Nephron progenitor cell (in vitro differentiated cells): ENCODE measurements around the gene MYO9A.
"Not testable (repeated sequence)": the region's sequence is repeated elsewhere in the genome, so short reads cannot be mapped to it uniquely, and the experiment has no call there.

Source experiments
- DNase-seq: peaks from one replicate; pipeline ENCODE4 v3.0.0; 2021
- H3K27ac Mint-ChIP-seq: 2 replicates; pipeline ENCODE4 v1.8.0; 2021; ENCODE audit warnings: mild to moderate bottlenecking, moderate library complexity, mixed read lengths
- H3K27me3 Mint-ChIP-seq: 2 replicates; pipeline ENCODE4 v1.8.0; 2021; ENCODE audit warnings: mild to moderate bottlenecking, low read depth, mixed read lengths; ENCODE audit not compliant: poor library complexity
- H3K36me3 Mint-ChIP-seq: 2 replicates; pipeline ENCODE4 v1.8.0; 2021; ENCODE audit warnings: low read depth, mixed read lengths
- H3K4me1 Mint-ChIP-seq: 2 replicates; pipeline ENCODE4 v1.8.0; 2021; ENCODE audit warnings: mixed read lengths
- H3K4me3 Mint-ChIP-seq: 2 replicates; pipeline ENCODE4 v1.8.0; 2021; ENCODE audit warnings: mild to moderate bottlenecking, moderate library complexity, mixed read lengths
- H3K9me3 Mint-ChIP-seq: 2 replicates; pipeline ENCODE4 v1.8.0; 2021; ENCODE audit warnings: mild to moderate bottlenecking, moderate library complexity, mixed read lengths
- TF ChIP-seq, protein P1 (sequence below): fragments of 200-600 bp; sonication (generic); IDR thresholded peaks from 2 replicates; pipeline ENCODE4 v1.5.0; 2021; ENCODE audit warnings: antibody characterized with exemption

MYO9A gene

DNA sequence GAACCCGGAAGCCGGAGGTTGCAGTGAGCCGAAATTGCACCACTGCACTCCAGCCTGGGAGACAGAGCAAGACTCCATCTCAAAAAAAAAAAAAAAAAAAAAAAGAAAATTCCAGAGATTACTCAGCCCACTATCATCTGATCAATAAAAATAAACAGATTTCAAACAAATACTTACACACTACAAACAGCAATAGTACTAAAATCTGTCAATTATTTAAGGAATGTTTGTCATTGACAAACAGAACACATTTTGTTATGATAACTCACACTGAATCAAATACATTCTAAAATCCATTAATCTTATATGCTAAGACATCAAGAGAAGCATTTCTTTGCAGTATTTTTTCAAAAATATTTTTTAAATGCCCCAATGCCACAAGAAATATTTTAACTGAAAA is 7.6 kb downstream of the MYO9A start:
- peaks cover 3% of the 10 kb centered on the region for H3K27me3 Mint-ChIP-seq
- no peak for DNase-seq
- peaks cover 5% of the 10 kb centered on the region for H3K9me3 Mint-ChIP-seq
- no peaks in the 10 kb centered on the region for H3K36me3 Mint-ChIP-seq
- H3K27ac Mint-ChIP-seq = no peak overlapping the region
- no peak overlapping the region for H3K4me3 Mint-ChIP-seq
- peaks cover 17% of the 10 kb centered on the region for H3K4me1 Mint-ChIP-seq
- TF ChIP-seq, protein P1, sequence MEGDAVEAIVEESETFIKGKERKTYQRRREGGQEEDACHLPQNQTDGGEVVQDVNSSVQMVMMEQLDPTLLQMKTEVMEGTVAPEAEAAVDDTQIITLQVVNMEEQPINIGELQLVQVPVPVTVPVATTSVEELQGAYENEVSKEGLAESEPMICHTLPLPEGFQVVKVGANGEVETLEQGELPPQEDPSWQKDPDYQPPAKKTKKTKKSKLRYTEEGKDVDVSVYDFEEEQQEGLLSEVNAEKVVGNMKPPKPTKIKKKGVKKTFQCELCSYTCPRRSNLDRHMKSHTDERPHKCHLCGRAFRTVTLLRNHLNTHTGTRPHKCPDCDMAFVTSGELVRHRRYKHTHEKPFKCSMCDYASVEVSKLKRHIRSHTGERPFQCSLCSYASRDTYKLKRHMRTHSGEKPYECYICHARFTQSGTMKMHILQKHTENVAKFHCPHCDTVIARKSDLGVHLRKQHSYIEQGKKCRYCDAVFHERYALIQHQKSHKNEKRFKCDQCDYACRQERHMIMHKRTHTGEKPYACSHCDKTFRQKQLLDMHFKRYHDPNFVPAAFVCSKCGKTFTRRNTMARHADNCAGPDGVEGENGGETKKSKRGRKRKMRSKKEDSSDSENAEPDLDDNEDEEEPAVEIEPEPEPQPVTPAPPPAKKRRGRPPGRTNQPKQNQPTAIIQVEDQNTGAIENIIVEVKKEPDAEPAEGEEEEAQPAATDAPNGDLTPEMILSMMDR = no peak

DNA sequence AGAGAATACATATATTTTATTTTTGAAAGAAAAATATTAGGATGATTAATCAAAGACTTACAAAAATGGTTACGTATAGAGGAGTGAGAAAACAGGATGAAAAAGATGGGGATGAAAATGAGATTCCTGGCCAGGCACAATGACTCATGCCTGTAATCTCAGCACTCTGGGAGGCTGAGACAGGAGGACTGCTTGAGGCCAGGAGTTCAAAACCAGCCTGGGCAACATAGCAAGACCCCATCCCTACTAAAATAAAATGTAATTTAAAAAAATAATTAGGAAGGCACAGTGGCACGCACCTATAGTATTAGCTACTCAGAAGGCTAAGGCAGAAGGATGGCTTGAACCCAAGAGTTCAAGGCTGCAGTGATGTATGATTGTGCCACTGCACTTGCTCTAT is 11.9 kb downstream of the MYO9A start:
- Mint-ChIP-seq H3K4me1 (peaks cover 8% of the 10 kb centered on the region), H3K27ac (no peak overlapping the region), H3K36me3 (no peaks in the 10 kb centered on the region), H3K27me3 (peaks cover 3% of the 10 kb centered on the region), H3K9me3 (peaks cover 9% of the 10 kb centered on the region), H3K4me3 (no peak overlapping the region)
- no peak for DNase-seq
- TF ChIP-seq, protein P1 = no peak

DNA sequence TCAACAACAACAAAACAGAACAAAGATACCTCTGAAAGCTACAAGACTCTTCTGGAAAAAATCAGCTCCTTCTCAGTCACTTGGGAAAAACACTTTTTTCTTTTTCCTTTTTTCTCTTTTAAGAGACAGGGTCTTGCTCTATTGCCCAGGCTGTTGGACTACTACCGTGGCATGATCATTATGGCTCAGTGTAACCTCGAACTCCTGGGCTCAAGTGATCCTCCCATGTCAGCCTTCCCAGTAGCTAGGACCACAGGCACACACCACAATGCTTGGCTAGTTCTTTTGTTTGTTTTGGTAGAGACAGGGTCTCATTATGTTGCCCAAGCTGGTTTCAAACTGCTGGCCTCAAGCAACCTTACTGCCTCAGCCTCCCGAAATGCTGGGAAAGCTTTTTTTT is 12.8 kb downstream of the MYO9A start:
- Mint-ChIP-seq H3K9me3 (peaks cover 4% of the 10 kb centered on the region), H3K27me3 (peaks cover 3% of the 10 kb centered on the region), H3K27ac (no peak overlapping the region), H3K36me3 (peaks cover under 1% of the 10 kb centered on the region), H3K4me3 (no peak overlapping the region), H3K4me1 (peaks cover 8% of the 10 kb centered on the region)
- no peak for DNase-seq
- TF ChIP-seq, protein P1 = no peak

DNA sequence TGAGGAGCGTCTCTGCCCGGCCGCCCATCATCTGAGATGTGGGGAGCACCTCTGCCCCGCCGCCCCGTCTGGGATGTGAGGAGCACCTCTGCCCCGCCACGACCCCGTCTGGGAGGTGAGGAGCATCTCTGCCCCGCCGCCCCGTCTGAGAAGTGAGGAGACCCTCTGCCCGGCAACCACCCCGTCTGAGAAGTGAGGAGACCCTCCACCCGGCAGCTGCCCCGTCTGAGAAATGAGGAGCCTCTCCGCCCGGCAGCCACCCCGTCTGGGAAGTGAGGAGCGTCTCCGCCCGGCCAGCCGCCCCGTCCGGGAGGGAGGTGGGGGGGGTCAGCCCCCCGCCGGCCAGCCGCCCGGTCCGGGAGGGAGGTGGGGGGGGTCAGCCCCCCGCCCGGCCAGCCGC is 17.4 kb downstream of the MYO9A start:
- not testable (repeated sequence) for H3K4me1 Mint-ChIP-seq, H3K27me3 Mint-ChIP-seq, H3K4me3 Mint-ChIP-seq, DNase-seq, H3K27ac Mint-ChIP-seq
- Mint-ChIP-seq H3K36me3 (peaks cover 34% of the 10 kb centered on the region), H3K9me3 (peaks cover 37% of the 10 kb centered on the region)

DNA sequence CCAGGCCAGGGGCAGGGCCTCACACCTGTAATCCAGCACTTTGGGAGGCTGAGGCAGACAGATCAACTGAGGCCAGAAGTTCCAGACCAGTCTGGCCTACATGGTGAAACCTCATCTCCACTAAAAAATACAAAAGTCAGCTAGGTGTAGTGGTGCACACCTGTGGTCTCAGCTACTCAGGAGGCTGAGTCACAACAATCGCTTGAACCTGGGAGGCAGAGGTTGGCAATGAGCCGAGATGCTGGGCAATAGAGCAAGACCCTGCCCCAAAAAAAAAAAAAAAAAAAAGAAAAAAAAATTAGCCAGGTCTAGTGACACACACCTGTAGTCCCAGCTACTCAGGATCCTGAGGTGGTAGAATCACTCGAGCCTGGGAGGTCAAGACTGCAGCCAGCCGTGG is 18.8 kb downstream of the MYO9A start:
- H3K4me1 Mint-ChIP-seq = peaks cover 8% of the 10 kb centered on the region
- no peak overlapping the region for H3K4me3 Mint-ChIP-seq
- H3K27me3 Mint-ChIP-seq = peaks cover 3% of the 10 kb centered on the region
- DNase-seq = no peak
- H3K27ac Mint-ChIP-seq = no peak overlapping the region
- H3K36me3 Mint-ChIP-seq = peaks cover 34% of the 10 kb centered on the region
- peaks cover 37% of the 10 kb centered on the region for H3K9me3 Mint-ChIP-seq
- TF ChIP-seq, protein P1 = no peak

DNA sequence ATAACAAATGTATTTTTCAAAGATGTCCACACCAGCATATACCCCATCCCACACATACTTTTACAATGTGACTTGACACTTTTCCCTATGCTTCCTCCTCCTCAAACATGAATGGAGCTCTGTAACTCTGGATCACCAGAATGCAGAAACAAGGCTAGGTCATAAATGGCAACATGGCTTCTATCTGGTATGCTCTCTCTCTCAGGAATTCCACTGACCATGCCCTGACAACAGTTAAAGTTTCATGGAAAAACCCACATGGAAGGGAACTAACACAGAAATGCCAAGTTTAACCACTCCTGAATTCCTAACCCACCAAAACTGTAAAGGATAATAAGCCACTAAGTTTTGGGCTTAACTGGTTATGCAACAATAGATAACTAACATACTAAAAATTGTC is 19.9 kb downstream of the MYO9A start:
- H3K27ac Mint-ChIP-seq = no peak overlapping the region
- no peak for DNase-seq
- H3K36me3 Mint-ChIP-seq = peaks cover 35% of the 10 kb centered on the region
- no peak overlapping the region for H3K4me3 Mint-ChIP-seq
- TF ChIP-seq, protein P1 = no peak
- H3K27me3 Mint-ChIP-seq = no peaks in the 10 kb centered on the region
- H3K4me1 Mint-ChIP-seq = peaks cover under 1% of the 10 kb centered on the region
- H3K9me3 Mint-ChIP-seq = peaks cover 38% of the 10 kb centered on the region
